ENCODE data around the gene SLC4A8. TPM values are rescaled to one million over a fixed set of nuclear protein-coding genes. Genes with fewer than 3 reads are reported as not detected.

The SLC4A8 gene
- total RNA-seq, 1 experiment from 2014 or later: 26.3 TPM

GRCh38 chr12:51403681-51404136, 20.9 kb upstream of the SLC4A8 start:
- TF ChIP-seq CTCF (conservative IDR thresholded peaks at IDR 0.05): no peak
- no peaks in the 10 kb centered on the region for H3K23me2 ChIP-seq (ENCODE audit: insufficient read length, low read depth, low read length, poor library complexity, severe bottlenecking)
- H2BK20ac ChIP-seq (ENCODE audit: low read depth, low read length, poor library complexity, severe bottlenecking): no peak overlapping the region
- no peak overlapping the region for H3K4ac ChIP-seq (ENCODE audit: low read depth, low read length)
- H3K18ac ChIP-seq (ENCODE audit: insufficient read length, low read depth, low read length): no peak overlapping the region
- H2BK120ac ChIP-seq (ENCODE audit: low read depth, low read length, poor library complexity, severe bottlenecking): no peak overlapping the region
- Mint-ChIP-seq H3K27ac (peak overlapping the region in 1 of 3 experiments; percentile 86; a peak in 2 of 7 replicates), H3K4me3 (no peak overlapping the region), H3K4me1 (peaks cover 9 to 19% of the 10 kb centered on the region in 2 experiments), H3K27me3 (ENCODE audit: low read depth) (no peaks in the 10 kb centered on the region), H3K9me3 (no peaks in the 10 kb centered on the region), H3K36me3 (ENCODE audit: insufficient read depth in 1 of 3, low read depth in 3 of 3) (no peaks in the 10 kb centered on the region)
- no peak overlapping the region for H2AFZ ChIP-seq (ENCODE audit: low read length)
- no peak overlapping the region for H3K9ac ChIP-seq (ENCODE audit: extremely low read depth, insufficient read length, low read length)
- no peak overlapping the region for H4K91ac ChIP-seq (ENCODE audit: insufficient read length, low read depth, low read length)
- no peaks in the 10 kb centered on the region; the same call in 1 of the 2 replicates for H3K4me1 ChIP-seq (ENCODE audit: insufficient read depth, low read length)
- WGBS (ENCODE audit: extremely low coverage, insufficient read length, low lambda C conversion rate): no CpG with 5 or more reads among the region's 4 CpGs
- H3K79me1 ChIP-seq (ENCODE audit: insufficient read depth, low read depth, low read length, poor library complexity, severe bottlenecking): no peaks in the 10 kb centered on the region
- no peak overlapping the region for H3K56ac ChIP-seq (ENCODE audit: insufficient read length, low read depth, low read length)
- H3K79me2 ChIP-seq (ENCODE audit: insufficient read depth, low read length): no peaks in the 10 kb centered on the region
- no peak overlapping the region for H2BK12ac ChIP-seq (ENCODE audit: insufficient read length, low read depth, low read length)
- H2BK5ac ChIP-seq (ENCODE audit: insufficient read length, low read length): no peak overlapping the region
- no peak overlapping the region for H3K4me2 ChIP-seq (ENCODE audit: insufficient read depth, insufficient read length, low read length)
- no peaks in the 10 kb centered on the region for H3K9me3 ChIP-seq (ENCODE audit: control insufficient read depth, low read depth, low read length)
- no peak overlapping the region for H4K8ac ChIP-seq (replicated peaks; ENCODE audit: insufficient read length, low read depth, low read length)
- no peak overlapping the region for H2BK15ac ChIP-seq (ENCODE audit: low read depth, low read length)
- H3K27me3 ChIP-seq (ENCODE audit: insufficient read depth, low read length): no peaks in the 10 kb centered on the region
- H3K27ac ChIP-seq (ENCODE audit: insufficient read length, low read depth, low read length): no peak overlapping the region
- no peak overlapping the region for H4K5ac ChIP-seq (ENCODE audit: insufficient read length, low read depth, low read length)
- H3K14ac ChIP-seq (ENCODE audit: insufficient read depth, low read length): no peak overlapping the region; the same call in 1 of the 2 replicates
- no peak overlapping the region for H3K23ac ChIP-seq (ENCODE audit: insufficient read length, low read depth, low read length)
- H3T11ph ChIP-seq (ENCODE audit: low read length): no peak overlapping the region
- no peak for DNase-seq
- H2AK5ac ChIP-seq (ENCODE audit: insufficient read length, low read length): no peak overlapping the region
- no peaks in the 10 kb centered on the region for H4K20me1 ChIP-seq (ENCODE audit: control insufficient read depth, insufficient read depth, insufficient read length)

Measured in H9 (cell line).